Neural cell (in vitro differentiated cells): ENCODE data around the gene SNCAIP. TPM values are rescaled to one million over a fixed set of nuclear protein-coding genes. Genes with fewer than 3 reads are reported as not detected.

Experiments used
- H2AFZ ChIP-seq: fragments of 200-600, 300-800 bp; sonication (generic), shearing (Covaris generic); 2 replicates; pipeline ENCODE4 v1.6.0; 2014; ENCODE audit warnings: low read depth, mild to moderate bottlenecking, antibody characterized with exemption, low read length, moderate library complexity
- H3F3A ChIP-seq: fragments of 200-600 bp; shearing (Covaris generic); 2 replicates; pipeline ENCODE4 v1.6.1; 2016; ENCODE audit warnings: mild to moderate bottlenecking, moderate library complexity, mixed read lengths, antibody characterized with exemption, low read length; ENCODE audit not compliant: insufficient read depth, poor library complexity, severe bottlenecking
- H3K27ac ChIP-seq: fragments of 200-600, 300-800 bp; sonication (generic), shearing (Covaris generic); 2 replicates; pipeline ENCODE4 v1.5.1; 2014; ENCODE audit warnings: mild to moderate bottlenecking, low read length, moderate library complexity
- H3K27me3 ChIP-seq: fragments of 300-800, 200-600 bp; sonication (generic), shearing (Covaris generic); 2 replicates; pipeline ENCODE4 v1.6.0; 2014; ENCODE audit warnings: mild to moderate bottlenecking, low read depth, low read length, moderate library complexity; ENCODE audit not compliant: insufficient read depth
- H3K36me3 ChIP-seq: fragments of 300-800, 200-600 bp; sonication (generic), shearing (Covaris generic); 2 replicates; pipeline ENCODE4 v1.5.1; 2014; ENCODE audit warnings: mild to moderate bottlenecking, antibody characterized with exemption, low read length, moderate library complexity; ENCODE audit not compliant: insufficient read depth
- H3K4me2 ChIP-seq: fragments of 300-800, 200-600 bp; sonication (generic), shearing (Covaris generic); 2 replicates; pipeline ENCODE4 v1.6.0; 2014; ENCODE audit warnings: mild to moderate bottlenecking, low read length
- H3K4me3 ChIP-seq: fragments of 300-800, 200-600 bp; sonication (generic), shearing (Covaris generic); 2 replicates; pipeline ENCODE4 v1.5.1; 2014; ENCODE audit warnings: mild to moderate bottlenecking, low read length, moderate library complexity
- H3K79me2 ChIP-seq: fragments of 200-600 bp; shearing (Covaris generic); replicated peaks from 2 replicates; pipeline ENCODE4 v1.6.0; 2014; ENCODE audit warnings: mild to moderate bottlenecking, low read length, moderate library complexity; ENCODE audit not compliant: insufficient read depth
- H3K9ac ChIP-seq: fragments of 300-800, 200-600 bp; sonication (generic), shearing (Covaris generic); 2 replicates; pipeline ENCODE4 v1.6.1; 2016; ENCODE audit warnings: mild to moderate bottlenecking, low read length, mixed read lengths
- H3K9me2 ChIP-seq: fragments of 200-600 bp; shearing (Covaris generic); 2 replicates; pipeline ENCODE4 v1.6.1; 2016; ENCODE audit warnings: mild to moderate bottlenecking, low read length, mixed read lengths; ENCODE audit not compliant: insufficient read depth
- H3K9me3 ChIP-seq: fragments of 200-600, 300-800 bp; sonication (generic), shearing (Covaris generic); 2 replicates; pipeline ENCODE4 v1.6.1; 2016; ENCODE audit warnings: mild to moderate bottlenecking, mixed run types, low read length, moderate library complexity, mixed read lengths
- H4K20me1 ChIP-seq: fragments of 200-600 bp; shearing (Covaris generic); 2 replicates; pipeline ENCODE4 v1.6.1; 2016; ENCODE audit warnings: mild to moderate bottlenecking, mixed run types; ENCODE audit not compliant: insufficient read depth
- EP300 ChIP-seq: fragments of 450-650 bp; conservative IDR thresholded peaks from 2 replicates; pipeline ENCODE4 v1.6.1; 2014; ENCODE audit warnings: antibody characterized with exemption, mild to moderate bottlenecking, moderate library complexity; ENCODE audit not compliant: poor library complexity, severe bottlenecking
- EZH2 ChIP-seq: fragments of 200-600, 300-800 bp; shearing (Covaris generic), sonication (generic); IDR thresholded peaks from 2 replicates; pipeline ENCODE4 v1.6.1; 2014; ENCODE audit warnings: antibody characterized with exemption, low read length, borderline replicate concordance, mild to moderate bottlenecking; ENCODE audit not compliant: insufficient read depth, poor library complexity, severe bottlenecking
- MXI1 ChIP-seq: fragments of 450-650 bp; conservative IDR thresholded peaks from 2 replicates; pipeline ENCODE4 v1.6.1; 2014; ENCODE audit warnings: antibody characterized with exemption, mild to moderate bottlenecking; ENCODE audit not compliant: poor library complexity, severe bottlenecking
- POLR2AphosphoS5 ChIP-seq: IDR thresholded peaks from 2 replicates; pipeline ENCODE4 v1.6.1; 2012
- RAD21 ChIP-seq: fragments of 450-650 bp; conservative IDR thresholded peaks from 2 replicates; pipeline ENCODE4 v1.6.1; 2014; ENCODE audit warnings: antibody characterized with exemption, mild to moderate bottlenecking, moderate library complexity
- REST ChIP-seq: IDR thresholded peaks from 2 replicates; pipeline ENCODE4 v1.6.1; 2012; ENCODE audit warnings: borderline replicate concordance
- SMC3 ChIP-seq: fragments of 450-650 bp; conservative IDR thresholded peaks from 2 replicates; pipeline ENCODE4 v1.6.1; 2014; ENCODE audit warnings: antibody characterized with exemption, mild to moderate bottlenecking, moderate library complexity; ENCODE audit not compliant: poor library complexity
- TAF1 ChIP-seq: IDR thresholded peaks from 2 replicates; pipeline ENCODE4 v1.6.1; 2012; ENCODE audit warnings: low read depth
- polyA plus RNA-seq: library from polyadenylated mRNA; depleted of rRNA; stranded (reverse); fragments of >200 nt; gene quantifications from 2 replicates; pipeline ENCODE4 v1.2.3, GENCODE V29; 2014
- TF ChIP-seq, protein P1 (sequence below): fragments of 450-650 bp; IDR thresholded peaks from 2 replicates; pipeline ENCODE4 v1.5.1; 2014; ENCODE audit warnings: antibody characterized with exemption, mild to moderate bottlenecking, moderate library complexity; ENCODE audit not compliant: poor library complexity, severe bottlenecking

Gene SNCAIP
- polyA plus RNA-seq, 1 donor from 2014 or later, result 25.6 TPM

DNA sequence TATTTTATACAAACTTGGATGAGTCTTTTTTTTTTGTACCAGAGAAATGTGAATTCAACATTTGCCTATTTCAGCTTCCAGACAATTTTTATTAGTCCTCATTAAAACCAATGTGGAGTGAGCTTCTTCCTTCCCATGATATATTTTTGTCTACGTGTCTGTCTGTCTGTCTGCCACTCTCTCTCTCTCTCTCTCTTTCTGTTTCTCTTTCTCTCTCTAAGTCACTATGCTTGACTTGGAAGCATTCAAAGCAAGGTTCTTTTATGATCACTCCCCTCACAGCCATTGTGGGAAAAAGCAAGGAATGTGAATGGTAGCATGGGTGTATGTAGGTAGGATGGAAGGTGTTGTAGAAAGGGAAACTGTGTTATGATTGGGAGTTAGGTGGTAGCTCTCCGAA, 80.2 kb downstream of the SNCAIP start:
- H3K9ac ChIP-seq, result no peak overlapping the region
- H3K4me2 ChIP-seq, result no peak overlapping the region
- H3K27me3 ChIP-seq, result no peaks in the 10 kb centered on the region
- peaks cover 3% of the 10 kb centered on the region for H3K9me2 ChIP-seq
- no peaks in the 10 kb centered on the region for H3K36me3 ChIP-seq
- H3K27ac ChIP-seq, result no peak overlapping the region
- H3K9me3 ChIP-seq, result no peaks in the 10 kb centered on the region
- H4K20me1 ChIP-seq, result no peaks in the 10 kb centered on the region
- TF ChIP-seq RAD21 (no peak), REST (no peak), TAF1 (no peak), MXI1 (no peak), SMC3 (no peak), EP300 (no peak), POLR2AphosphoS5 (no peak), EZH2 (no peak)
- TF ChIP-seq, protein P1, sequence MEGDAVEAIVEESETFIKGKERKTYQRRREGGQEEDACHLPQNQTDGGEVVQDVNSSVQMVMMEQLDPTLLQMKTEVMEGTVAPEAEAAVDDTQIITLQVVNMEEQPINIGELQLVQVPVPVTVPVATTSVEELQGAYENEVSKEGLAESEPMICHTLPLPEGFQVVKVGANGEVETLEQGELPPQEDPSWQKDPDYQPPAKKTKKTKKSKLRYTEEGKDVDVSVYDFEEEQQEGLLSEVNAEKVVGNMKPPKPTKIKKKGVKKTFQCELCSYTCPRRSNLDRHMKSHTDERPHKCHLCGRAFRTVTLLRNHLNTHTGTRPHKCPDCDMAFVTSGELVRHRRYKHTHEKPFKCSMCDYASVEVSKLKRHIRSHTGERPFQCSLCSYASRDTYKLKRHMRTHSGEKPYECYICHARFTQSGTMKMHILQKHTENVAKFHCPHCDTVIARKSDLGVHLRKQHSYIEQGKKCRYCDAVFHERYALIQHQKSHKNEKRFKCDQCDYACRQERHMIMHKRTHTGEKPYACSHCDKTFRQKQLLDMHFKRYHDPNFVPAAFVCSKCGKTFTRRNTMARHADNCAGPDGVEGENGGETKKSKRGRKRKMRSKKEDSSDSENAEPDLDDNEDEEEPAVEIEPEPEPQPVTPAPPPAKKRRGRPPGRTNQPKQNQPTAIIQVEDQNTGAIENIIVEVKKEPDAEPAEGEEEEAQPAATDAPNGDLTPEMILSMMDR, result no peak
- no peak overlapping the region for H3K4me3 ChIP-seq
- no peak overlapping the region for H2AFZ ChIP-seq
- H3F3A ChIP-seq, result no peaks in the 10 kb centered on the region
- no peaks in the 10 kb centered on the region for H3K79me2 ChIP-seq

GRCh38 chr5:122392824-122393223, 80.8 kb downstream of the SNCAIP start:
- Histone ChIP-seq H3K9ac (no peak overlapping the region), H3K27me3 (no peaks in the 10 kb centered on the region), H2AFZ (no peak overlapping the region), H4K20me1 (no peaks in the 10 kb centered on the region), H3K79me2 (no peaks in the 10 kb centered on the region), H3K9me3 (no peaks in the 10 kb centered on the region), H3K9me2 (peaks cover 3% of the 10 kb centered on the region), H3K4me2 (no peak overlapping the region), H3K27ac (no peak overlapping the region), H3K36me3 (no peaks in the 10 kb centered on the region), H3K4me3 (no peak overlapping the region), H3F3A (no peaks in the 10 kb centered on the region)
- TF ChIP-seq EZH2 (no peak), SMC3 (no peak), MXI1 (no peak), POLR2AphosphoS5 (no peak), EP300 (no peak), RAD21 (no peak), REST (no peak), TAF1 (no peak)
- TF ChIP-seq, protein P1, result no peak
